ENCODE results near the gene HHIPL1. TPM values are rescaled to one million over a fixed set of nuclear protein-coding genes. Genes with fewer than 3 reads are reported as not detected.

Gene HHIPL1
- total and polyA plus RNA-seq, 8 donors: 2.2 to 3.1 (median 2.6) TPM

DNA sequence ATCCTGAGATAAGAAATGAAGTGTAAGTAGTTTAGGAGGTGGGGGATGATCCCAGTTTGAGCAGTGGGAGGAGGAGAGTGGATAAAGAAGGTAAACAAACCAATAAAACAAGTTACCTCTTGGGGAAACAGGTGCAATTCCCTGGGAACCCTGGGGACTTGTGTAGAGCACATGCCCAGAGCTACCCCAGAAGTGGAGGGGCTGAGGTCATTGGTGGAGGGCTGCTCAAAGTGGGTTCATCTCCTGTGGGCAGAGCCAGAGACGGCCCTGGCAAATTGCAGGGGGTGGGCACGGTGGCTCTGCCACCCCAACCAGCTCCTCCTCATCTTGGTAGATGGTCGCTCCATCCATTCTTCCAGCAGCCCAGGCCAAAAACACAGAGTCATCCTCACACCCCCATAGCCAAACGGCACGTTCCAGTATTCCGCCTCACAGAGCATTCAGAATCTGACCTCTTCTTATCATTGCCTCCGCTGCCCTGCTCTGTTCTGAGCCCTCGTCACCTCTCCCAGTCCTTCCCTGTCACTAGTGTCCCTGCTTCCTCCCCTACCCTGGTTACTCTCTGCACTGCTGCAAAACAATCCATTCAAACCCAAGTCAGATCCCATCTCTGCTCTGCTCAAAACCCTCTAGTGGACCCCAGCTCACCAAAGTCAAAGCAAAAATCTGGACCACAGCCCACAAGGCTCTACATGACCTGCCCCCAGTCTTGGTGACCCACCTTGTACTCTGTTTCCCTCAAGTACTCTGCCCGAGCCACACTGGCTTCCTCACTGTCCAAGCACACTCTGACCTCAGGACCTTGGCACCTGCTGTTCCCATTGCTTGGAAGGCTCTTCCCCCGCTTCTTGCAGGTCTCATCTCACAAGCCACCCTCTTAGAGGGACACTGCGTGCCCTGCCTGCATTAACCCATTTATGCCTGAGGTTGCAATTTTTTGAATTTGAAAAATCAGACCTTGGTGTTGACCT, 44.6 kb downstream of the HHIPL1 start:
- peaks cover 0 to 8% of the 10 kb centered on the region in 2 donors for H3K4me1 ChIP-seq
- TF ChIP-seq, protein P1, sequence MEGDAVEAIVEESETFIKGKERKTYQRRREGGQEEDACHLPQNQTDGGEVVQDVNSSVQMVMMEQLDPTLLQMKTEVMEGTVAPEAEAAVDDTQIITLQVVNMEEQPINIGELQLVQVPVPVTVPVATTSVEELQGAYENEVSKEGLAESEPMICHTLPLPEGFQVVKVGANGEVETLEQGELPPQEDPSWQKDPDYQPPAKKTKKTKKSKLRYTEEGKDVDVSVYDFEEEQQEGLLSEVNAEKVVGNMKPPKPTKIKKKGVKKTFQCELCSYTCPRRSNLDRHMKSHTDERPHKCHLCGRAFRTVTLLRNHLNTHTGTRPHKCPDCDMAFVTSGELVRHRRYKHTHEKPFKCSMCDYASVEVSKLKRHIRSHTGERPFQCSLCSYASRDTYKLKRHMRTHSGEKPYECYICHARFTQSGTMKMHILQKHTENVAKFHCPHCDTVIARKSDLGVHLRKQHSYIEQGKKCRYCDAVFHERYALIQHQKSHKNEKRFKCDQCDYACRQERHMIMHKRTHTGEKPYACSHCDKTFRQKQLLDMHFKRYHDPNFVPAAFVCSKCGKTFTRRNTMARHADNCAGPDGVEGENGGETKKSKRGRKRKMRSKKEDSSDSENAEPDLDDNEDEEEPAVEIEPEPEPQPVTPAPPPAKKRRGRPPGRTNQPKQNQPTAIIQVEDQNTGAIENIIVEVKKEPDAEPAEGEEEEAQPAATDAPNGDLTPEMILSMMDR (IDR thresholded peaks at IDR 0.05): no peak
- no peaks in the 10 kb centered on the region for H3K9me3 ChIP-seq
- H3K4me3 ChIP-seq: no peak overlapping the region
- no peak overlapping the region for H3K27ac ChIP-seq
- no peaks in the 10 kb centered on the region for H3K36me3 ChIP-seq
- no peak for DNase-seq
- no peak for ATAC-seq
- peaks cover 0 to 31% of the 10 kb centered on the region in 2 donors for H3K27me3 ChIP-seq
- intact Hi-C loops (cut with DNase I): no loop called here

DNA sequence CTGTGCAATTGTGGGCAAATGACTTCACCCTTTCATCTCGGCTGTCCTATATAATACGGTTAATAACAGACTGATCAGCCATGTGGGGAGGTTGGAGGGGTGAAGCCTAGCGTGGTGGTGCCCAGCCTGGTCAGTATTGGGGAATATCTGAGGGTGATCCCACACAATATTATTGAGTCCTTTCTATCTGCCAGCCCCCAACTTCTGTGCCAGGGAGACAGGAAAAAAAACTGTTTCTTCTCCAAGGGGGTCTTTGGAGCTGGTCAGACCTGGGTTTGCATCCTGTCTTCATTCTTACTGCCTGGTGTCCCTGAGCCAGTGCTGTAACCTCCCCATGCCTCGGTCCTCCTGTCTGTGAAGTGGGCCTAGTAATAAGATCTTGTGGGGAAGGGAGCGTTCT, 45.7 kb downstream of the HHIPL1 start:
- TF ChIP-seq, protein P1 (IDR thresholded peaks at IDR 0.05): no peak
- Histone ChIP-seq H3K4me1 (peaks cover 0 to 4% of the 10 kb centered on the region in 2 donors), H3K9me3 (no peaks in the 10 kb centered on the region), H3K36me3 (no peaks in the 10 kb centered on the region), H3K27ac (no peak overlapping the region), H3K27me3 (peaks cover 0 to 25% of the 10 kb centered on the region in 2 donors), H3K4me3 (no peak overlapping the region)
- ATAC-seq (no peak), DNase-seq (no peak)
- intact Hi-C loops (cut with DNase I): no loop called here

DNA sequence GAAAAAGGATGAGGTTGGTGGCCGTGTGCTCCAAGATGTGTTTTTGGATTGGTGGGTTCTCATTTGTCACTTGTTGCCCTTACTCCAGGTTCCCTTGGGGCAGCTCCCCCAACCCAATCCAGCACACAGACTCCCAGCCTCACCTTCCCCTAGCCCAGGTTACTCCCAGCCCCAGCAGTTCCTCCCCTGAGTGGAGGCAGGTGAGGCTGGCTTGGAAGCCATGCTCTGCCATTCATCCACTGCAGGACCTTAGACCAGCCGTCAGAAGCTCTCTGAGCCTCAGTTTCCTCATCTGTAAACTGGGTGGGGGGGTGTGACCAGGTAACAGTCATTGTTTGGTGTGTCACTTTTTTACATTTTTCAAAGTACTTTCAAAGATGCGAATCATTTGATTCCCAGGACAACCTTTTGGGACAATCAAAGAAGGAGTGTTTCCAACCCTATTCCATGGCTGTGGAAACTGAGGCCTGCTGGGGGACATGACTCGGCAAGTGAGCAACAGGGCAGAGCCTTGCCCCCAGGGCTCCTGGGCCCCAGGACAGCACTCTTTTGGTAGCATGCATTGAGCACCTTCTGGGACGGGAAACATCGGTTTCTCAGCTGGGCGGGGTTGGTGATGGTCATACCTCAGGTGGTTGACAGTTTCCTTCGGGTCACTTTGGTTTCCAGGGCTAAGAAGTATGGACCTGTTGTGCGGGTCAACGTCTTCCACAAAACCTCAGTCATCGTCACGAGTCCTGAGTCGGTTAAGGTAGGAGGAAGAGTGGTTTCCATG, 46.4 kb downstream of the HHIPL1 start:
- Histone ChIP-seq H3K4me3 (no peak overlapping the region), H3K36me3 (no peaks in the 10 kb centered on the region), H3K27ac (no peak overlapping the region), H3K27me3 (peaks cover 0 to 20% of the 10 kb centered on the region in 2 donors), H3K9me3 (no peaks in the 10 kb centered on the region), H3K4me1 (peaks cover 0 to 4% of the 10 kb centered on the region in 2 donors)
- TF ChIP-seq, protein P1 (IDR thresholded peaks at IDR 0.05): no peak
- DNase-seq (no peak), ATAC-seq (no peak)
- intact Hi-C loops (cut with DNase I): no loop called here

DNA sequence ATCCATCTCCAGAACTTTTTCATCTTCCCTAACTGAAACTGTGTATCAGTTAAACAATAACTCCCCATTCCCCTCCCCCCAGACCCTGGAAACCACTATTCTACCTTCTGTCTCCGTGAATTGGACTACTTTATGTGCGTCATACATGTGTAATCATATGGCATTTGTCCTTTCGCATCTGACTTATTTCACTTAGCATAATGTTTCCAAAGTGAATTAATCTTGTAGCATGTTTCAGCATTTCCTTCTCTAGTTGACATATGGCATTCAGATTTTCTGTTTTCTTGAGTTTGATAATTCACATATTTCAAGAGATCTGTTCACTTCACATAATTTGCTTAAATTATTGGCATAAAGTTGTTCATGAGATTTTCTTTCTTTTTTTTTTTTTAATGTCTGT, 49.0 kb downstream of the HHIPL1 start:
- ATAC-seq: no peak

More for the DNA sequence above, 49.0 kb downstream of the HHIPL1 start:
- Histone ChIP-seq H3K27me3 (peaks cover 0 to 9% of the 10 kb centered on the region in 2 donors), H3K36me3 (no peaks in the 10 kb centered on the region), H3K27ac (no peak overlapping the region), H3K4me1 (no peaks in the 10 kb centered on the region), H3K4me3 (no peak overlapping the region), H3K9me3 (no peaks in the 10 kb centered on the region)
- no peak for DNase-seq
- TF ChIP-seq, protein P1 (IDR thresholded peaks at IDR 0.05): no peak
- intact Hi-C loops (cut with DNase I): no loop called here

All from left lung (tissue), 10 donors.